ENCODE results near the gene BACE1. TPM values are rescaled to one million over a fixed set of nuclear protein-coding genes. Genes with fewer than 3 reads are reported as not detected.

The BACE1 gene
- total and polyA plus RNA-seq, 10 of the 15 experiments (the other 5 are each of a cell fraction or from before 2014, with no cell fraction given), result 0.07 to 1.6 (median 0.32) TPM

DNA sequence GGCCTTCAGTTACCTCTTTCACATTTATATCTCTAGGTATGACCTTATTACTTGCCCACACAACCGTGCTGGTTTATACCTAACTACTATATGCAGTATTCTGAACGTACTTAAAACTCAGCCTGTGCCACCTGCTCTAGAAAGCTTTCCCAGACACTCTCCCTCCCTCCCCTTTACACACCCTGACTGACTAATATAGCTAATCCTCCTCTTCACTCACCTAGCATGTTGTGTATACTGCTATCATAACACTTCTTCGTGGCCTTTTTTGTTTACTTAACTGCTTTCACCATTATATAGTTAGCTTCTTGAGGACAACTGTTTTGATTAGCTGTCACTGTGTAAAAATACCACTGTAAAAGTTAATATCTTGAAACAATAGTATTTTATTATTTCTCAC, 60.1 kb downstream of the BACE1 start (continued):
- TF ChIP-seq, protein P1, sequence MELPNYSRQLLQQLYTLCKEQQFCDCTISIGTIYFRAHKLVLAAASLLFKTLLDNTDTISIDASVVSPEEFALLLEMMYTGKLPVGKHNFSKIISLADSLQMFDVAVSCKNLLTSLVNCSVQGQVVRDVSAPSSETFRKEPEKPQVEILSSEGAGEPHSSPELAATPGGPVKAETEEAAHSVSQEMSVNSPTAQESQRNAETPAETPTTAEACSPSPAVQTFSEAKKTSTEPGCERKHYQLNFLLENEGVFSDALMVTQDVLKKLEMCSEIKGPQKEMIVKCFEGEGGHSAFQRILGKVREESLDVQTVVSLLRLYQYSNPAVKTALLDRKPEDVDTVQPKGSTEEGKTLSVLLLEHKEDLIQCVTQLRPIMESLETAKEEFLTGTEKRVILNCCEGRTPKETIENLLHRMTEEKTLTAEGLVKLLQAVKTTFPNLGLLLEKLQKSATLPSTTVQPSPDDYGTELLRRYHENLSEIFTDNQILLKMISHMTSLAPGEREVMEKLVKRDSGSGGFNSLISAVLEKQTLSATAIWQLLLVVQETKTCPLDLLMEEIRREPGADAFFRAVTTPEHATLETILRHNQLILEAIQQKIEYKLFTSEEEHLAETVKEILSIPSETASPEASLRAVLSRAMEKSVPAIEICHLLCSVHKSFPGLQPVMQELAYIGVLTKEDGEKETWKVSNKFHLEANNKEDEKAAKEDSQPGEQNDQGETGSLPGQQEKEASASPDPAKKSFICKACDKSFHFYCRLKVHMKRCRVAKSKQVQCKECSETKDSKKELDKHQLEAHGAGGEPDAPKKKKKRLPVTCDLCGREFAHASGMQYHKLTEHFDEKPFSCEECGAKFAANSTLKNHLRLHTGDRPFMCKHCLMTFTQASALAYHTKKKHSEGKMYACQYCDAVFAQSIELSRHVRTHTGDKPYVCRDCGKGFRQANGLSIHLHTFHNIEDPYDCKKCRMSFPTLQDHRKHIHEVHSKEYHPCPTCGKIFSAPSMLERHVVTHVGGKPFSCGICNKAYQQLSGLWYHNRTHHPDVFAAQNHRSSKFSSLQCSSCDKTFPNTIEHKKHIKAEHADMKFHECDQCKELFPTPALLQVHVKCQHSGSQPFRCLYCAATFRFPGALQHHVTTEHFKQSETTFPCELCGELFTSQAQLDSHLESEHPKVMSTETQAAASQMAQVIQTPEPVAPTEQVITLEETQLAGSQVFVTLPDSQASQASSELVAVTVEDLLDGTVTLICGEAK (IDR thresholded peaks at IDR 0.05; ENCODE audit: borderline replicate concordance), result no peak
- TF ChIP-seq SMAD5 (IDR thresholded peaks at IDR 0.05; ENCODE audit: low read depth) (no peak), SPI1 (IDR thresholded peaks at IDR 0.05; ENCODE audit: borderline replicate concordance, insufficient read depth, low read depth, low read length) (no peak), EED (IDR thresholded peaks at IDR 0.05; ENCODE audit: low read depth) (no peak), LARP7 (IDR thresholded peaks at IDR 0.05) (no peak)

DNA sequence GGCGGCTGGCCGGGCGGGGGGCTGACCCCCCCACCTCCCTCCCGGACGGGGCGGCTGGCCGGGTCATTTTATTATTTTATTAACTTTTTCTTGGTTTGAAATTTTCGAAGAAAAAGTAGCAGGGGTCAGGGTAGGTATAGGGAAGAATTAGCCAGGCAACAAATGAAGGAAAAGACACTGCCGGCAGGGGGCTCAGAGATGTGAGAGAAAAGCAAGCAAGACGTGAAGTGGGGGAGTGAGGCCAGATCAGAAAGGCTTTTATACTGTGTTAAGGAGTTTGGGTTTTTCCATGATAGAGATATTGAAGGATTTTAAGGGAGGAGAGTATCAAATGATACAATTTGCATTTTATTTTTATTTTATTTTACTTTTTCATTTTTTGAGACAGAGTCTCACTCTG, 64.5 kb downstream of the BACE1 start:
- ChIA-PET RAD21 (ENCODE audit: unreplicated experiment) (no interaction called here), POLR2A (no interaction called here), CTCF (no interaction called here), SMC1A (ENCODE audit: uncharacterized antibody, unreplicated experiment) (no interaction called here)
- Histone ChIP-seq H4K20me1 (ENCODE audit: control insufficient read depth, insufficient read depth) (no peaks in the 10 kb centered on the region), H3K36me3 (ENCODE audit: control insufficient read depth in 2 of 2, insufficient read depth in 2 of 2, low read length in 1 of 2) (peaks cover 0 to 3% of the 10 kb centered on the region in 2 experiments; a peak in 3 of 4 replicates), H3K9ac (ENCODE audit: control insufficient read depth, insufficient read depth, low read length) (no peak overlapping the region), H3K27me3 (replicated peaks in 1 of 2; ENCODE audit: control insufficient read depth in 2 of 2, insufficient read depth in 2 of 2, low read length in 1 of 2) (no peaks in the 10 kb centered on the region), H2AFZ (ENCODE audit: control insufficient read depth, low read depth, low read length) (no peak overlapping the region), H3K9me3 (replicated peaks; ENCODE audit: control insufficient read depth, insufficient read depth, low read length) (no peaks in the 10 kb centered on the region), H3K4me3 (no peak overlapping the region), H3K4me2 (ENCODE audit: control insufficient read depth, insufficient read depth) (no peak overlapping the region), H3K4me1 (ENCODE audit: control insufficient read depth, insufficient read depth, low read length) (no peaks in the 10 kb centered on the region), H3K27ac (ENCODE audit: control insufficient read depth, insufficient read depth) (no peak overlapping the region), H3K79me2 (ENCODE audit: control insufficient read depth, insufficient read depth, low read length) (no peaks in the 10 kb centered on the region)
- WGBS (ENCODE audit: insufficient coverage, insufficient replicate concordance, low lambda C conversion rate, missing lambda C conversion rate), result 94% methylated on average over 3 of the region's 10 CpGs
- in situ Hi-C loops (cut with MboI) (no loop called here), intact Hi-C loops (cut with micrococcal nuclease; ENCODE audit: unreplicated experiment) (no loop called here)
- ATAC-seq, result no peak
- no peak for FAIRE-seq
- no TSS peak for BruUV-seq (replicated peaks)
- TF ChIP-seq, protein P2, sequence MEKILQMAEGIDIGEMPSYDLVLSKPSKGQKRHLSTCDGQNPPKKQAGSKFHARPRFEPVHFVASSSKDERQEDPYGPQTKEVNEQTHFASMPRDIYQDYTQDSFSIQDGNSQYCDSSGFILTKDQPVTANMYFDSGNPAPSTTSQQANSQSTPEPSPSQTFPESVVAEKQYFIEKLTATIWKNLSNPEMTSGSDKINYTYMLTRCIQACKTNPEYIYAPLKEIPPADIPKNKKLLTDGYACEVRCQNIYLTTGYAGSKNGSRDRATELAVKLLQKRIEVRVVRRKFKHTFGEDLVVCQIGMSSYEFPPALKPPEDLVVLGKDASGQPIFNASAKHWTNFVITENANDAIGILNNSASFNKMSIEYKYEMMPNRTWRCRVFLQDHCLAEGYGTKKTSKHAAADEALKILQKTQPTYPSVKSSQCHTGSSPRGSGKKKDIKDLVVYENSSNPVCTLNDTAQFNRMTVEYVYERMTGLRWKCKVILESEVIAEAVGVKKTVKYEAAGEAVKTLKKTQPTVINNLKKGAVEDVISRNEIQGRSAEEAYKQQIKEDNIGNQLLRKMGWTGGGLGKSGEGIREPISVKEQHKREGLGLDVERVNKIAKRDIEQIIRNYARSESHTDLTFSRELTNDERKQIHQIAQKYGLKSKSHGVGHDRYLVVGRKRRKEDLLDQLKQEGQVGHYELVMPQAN (conservative IDR thresholded peaks at IDR 0.05), result no peak
- TF ChIP-seq, protein P3, sequence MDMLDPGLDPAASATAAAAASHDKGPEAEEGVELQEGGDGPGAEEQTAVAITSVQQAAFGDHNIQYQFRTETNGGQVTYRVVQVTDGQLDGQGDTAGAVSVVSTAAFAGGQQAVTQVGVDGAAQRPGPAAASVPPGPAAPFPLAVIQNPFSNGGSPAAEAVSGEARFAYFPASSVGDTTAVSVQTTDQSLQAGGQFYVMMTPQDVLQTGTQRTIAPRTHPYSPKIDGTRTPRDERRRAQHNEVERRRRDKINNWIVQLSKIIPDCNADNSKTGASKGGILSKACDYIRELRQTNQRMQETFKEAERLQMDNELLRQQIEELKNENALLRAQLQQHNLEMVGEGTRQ (IDR thresholded peaks at IDR 0.05; ENCODE audit: borderline replicate concordance, low read depth, low read length), result no peak
- no peak for TF ChIP-seq BMI1 (IDR thresholded peaks at IDR 0.05; ENCODE audit: borderline replicate concordance)
- TF ChIP-seq SP1 (IDR thresholded peaks at IDR 0.05; ENCODE audit: low read depth, low read length), result no peak
- no peak for TF ChIP-seq SPI1 (IDR thresholded peaks at IDR 0.05; ENCODE audit: borderline replicate concordance, insufficient read depth, low read depth, low read length)
- DNase-seq (ENCODE audit: low read depth, low spot score), result no peak

Data from GM12878 (cell line).